Fibroblast of lung (primary cell): Measurements from ENCODE around the gene RASSF3.

Experiments
- CTCF ChIP-seq, 2 donors: IDR thresholded peaks in 1 of 2; conservative IDR thresholded peaks in 1 of 2; 1 replicate in 1 of 2; 2 replicates in 1 of 2; pipeline ENCODE4 v1.5.1; 2011 to 2012; ENCODE audit warnings: low read length in 2 of 2, control low read depth in 1 of 2, inconsistent platforms in 1 of 2, low read depth in 1 of 2, mild to moderate bottlenecking in 1 of 2
- EZH2 ChIP-seq: IDR thresholded peaks from 2 replicates; pipeline ENCODE4 v1.5.1; 2012; ENCODE audit warnings: low read length, control low read depth, mild to moderate bottlenecking; ENCODE audit errors: missing control alignments

DNA sequence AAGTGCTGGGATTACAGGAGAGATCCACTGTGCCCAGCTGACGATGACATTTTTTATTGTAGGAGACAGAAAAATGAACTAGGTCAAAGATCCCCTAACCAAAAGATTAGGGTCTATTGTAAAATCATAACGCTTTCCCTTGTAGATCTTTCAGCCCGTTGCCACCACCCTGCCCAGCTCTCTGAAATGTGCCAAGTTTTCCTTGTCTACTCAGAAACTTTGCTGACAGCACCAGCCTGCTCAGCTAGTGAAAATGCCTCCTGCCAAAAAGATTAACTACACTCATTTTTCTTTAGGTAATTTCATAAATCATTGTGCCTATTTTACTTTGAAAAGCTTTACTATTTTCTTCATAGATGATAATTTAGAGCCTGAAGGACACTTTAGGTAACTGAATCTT, 28.2 kb upstream of the RASSF3 start:
- no peak for TF ChIP-seq CTCF (conservative IDR thresholded peaks at IDR 0.05 in 1 of 2, IDR thresholded peaks at IDR 0.05 in 1 of 2; ENCODE audit: low read depth in 1 of 2, low read length in 2 of 2)
- no peak for TF ChIP-seq EZH2
